Adrenal gland (tissue), 5 donors: Measurements from ENCODE around the gene PEX14.

Experiments used
- CTCF ChIP-seq, 6 experiments: fragments of 450-650 bp in 4 of 6; fragments of 200-600 bp in 2 of 6; sonication (generic) in 1 of 6; IDR thresholded peaks; 1 replicate in 5 of 6; 2 replicates in 1 of 6; pipeline versions ENCODE4 v1.5.1 to v1.8.0; 2016 to 2021; ENCODE audit warnings: antibody characterized with exemption in 6 of 6, mild to moderate bottlenecking in 2 of 6, moderate library complexity in 1 of 6
- POLR2A ChIP-seq, 2 donors: fragments of 450-650 bp; IDR thresholded peaks; one replicate each; pipeline ENCODE4 v1.6.1; 2017; ENCODE audit warnings: antibody characterized with exemption in 2 of 2, mild to moderate bottlenecking in 2 of 2, moderate library complexity in 1 of 2
- donor health status: DM: no; HTN: no; CAD: no.

GRCh38 chr1:10515976-10516750 is 41.4 kb downstream of the PEX14 start:
- TF ChIP-seq CTCF (IDR thresholded peaks at IDR 0.05) (no peak), POLR2A (IDR thresholded peaks at IDR 0.05) (no peak)
